GM04503 (cell line): ENCODE measurements around the gene ULBP1.
"Not testable (repeated sequence)": the region's sequence is repeated elsewhere in the genome, so short reads cannot be mapped to it uniquely, and the experiment has no call there.

ENCODE experiments used
- DNase-seq: peaks from one replicate; pipeline ENCODE4 v3.0.0-alpha.2; 2012; ENCODE audit warnings: low read depth

Gene ULBP1

DNA sequence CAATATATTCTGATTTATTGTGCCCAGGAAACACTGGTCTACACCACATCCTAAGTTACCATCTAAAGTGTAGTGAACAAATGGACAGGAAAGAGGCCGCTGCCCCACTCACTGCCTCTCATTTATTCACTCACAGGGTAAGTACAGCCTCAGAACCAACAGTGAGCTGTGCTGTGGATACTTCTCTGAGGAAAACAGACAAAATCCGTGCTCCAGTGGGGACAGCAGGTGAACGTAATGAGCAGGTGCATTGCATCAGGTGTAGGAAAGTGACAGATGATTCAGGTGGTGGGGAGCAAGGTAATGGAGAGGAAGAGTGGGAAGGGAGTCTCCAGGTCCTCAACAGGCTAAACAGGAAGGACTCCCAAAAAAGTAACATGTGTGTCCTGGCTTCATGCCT, 30.3 kb upstream of the ULBP1 start:
- DNase-seq = no peak

DNA sequence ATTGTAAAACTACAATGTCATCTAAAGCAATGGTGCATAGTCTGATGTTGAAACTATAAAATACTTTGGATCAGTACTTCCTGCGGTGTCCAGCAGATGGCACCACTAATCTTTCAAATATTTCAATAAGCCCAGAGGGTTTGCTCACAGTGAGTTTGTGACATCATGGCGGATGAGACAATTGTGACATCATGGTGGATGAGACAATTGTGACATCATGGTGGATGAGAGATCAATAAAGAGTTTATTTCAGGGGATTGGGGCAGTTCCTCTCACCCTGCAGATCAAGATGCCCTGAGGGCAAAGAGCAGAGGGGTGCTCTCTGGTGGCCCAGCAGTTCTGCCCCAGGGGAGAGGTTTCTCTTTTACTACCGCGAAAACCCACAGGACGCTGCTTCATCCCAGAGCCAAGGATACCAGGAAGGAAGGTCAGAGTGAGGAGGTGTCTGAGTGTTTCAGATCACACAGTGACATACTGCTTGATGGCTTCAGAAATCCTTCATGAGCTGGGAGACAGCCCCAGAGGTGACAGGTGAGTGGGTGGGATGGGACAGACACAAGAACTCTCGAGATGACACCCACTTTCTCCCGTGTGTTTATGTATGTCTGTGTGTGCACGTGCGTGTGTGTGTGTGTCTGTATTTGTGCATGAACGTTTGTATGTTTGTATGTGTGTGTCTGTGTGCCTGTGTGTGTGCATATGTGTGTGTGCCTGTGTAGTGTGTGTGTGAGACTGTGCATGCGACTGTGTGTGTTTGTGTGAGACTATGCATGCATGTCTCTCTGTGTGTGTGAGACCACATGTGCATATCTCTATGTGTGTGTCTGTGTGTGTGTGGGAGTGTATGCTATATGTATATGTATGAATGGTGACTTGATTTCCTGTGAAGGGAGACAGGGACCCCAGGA, 29.2 kb upstream of the ULBP1 start:
- no peak for DNase-seq

DNA sequence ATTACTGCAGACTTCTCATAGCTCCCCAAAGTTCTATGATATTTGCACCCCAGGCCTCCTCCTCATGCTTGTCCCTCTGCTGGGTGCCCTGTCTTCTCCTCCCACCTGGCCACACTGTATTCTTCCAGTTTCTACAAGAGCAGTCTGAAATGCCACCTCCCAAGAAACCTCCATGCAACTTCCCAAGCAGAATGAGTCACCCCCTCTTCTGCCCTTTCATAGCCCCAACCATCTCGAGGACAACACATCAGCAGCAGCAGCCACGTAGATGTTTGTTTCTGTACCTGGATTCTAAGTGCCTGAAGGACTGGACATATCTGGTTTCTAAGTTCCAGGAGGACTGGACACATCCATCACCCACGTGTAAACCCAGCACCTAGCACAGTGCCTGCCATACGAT, 28.5 kb upstream of the ULBP1 start:
- no peak for DNase-seq

DNA sequence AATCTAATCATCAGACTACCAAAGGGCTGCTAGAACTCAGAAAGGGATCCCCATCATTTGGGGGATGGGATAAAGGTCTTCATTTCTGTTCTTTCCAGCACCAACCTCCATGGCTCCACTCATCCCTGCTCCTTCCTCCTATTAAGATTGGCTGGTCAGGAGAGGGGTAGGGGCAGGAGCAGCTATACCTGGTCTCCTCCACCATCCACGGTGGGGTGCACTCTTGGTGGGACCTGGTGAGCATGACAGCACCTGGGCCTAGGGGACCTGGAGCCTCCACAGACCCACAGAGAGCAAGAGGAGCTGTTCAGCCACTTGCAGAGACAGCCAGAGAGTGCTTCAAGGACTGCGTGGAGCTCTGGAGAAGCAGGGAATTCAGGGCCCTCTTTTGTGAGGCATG, 28.1 kb upstream of the ULBP1 start:
- no peak for DNase-seq

DNA sequence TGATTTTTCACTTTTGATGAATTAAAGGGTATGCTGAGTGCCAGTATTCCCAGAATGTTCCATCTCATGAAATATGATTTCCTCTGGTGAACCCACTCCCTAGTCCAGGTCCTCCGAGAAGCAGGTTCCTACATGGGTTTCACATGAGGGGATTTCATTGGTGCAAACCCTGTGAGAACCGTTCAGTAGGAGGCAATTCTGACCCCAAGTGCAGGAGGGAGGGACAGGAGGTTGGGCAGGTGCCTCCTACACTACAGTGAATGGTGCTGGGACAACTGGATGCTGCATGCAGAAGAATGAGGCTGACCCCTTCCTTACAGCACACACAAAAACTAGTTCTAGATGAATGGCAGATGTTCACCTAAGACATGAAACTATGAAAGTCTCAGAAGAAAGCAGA, 27.0 kb upstream of the ULBP1 start:
- DNase-seq = no peak

DNA sequence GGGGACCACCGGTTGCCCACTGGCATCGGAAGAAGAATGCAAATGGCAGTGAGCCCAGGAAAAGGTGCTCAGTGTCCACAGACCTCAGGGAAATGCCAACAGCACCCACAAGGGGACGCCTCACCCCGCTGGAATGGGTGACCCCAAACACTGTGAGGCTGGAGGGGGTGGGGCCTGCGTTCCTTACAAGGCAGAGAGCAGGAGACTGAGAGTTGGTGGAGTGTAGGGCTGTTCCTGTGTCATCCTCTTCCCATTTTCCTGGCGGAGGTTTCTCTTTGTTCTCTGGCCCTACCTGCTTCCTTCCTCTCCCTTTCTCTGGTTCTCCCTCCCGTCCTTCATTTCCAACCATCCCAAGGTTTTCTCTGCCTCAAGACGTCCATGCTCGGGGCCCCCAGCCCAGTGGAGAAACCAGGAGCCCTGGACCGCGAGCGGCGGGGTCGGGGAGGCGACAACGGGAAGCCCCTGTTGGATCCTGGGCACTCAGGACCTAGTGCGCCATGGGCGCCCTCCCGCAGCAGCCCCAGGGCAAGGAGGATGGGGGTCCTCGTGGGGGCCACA, 25.7 kb upstream of the ULBP1 start:
- not testable (repeated sequence) for DNase-seq

DNA sequence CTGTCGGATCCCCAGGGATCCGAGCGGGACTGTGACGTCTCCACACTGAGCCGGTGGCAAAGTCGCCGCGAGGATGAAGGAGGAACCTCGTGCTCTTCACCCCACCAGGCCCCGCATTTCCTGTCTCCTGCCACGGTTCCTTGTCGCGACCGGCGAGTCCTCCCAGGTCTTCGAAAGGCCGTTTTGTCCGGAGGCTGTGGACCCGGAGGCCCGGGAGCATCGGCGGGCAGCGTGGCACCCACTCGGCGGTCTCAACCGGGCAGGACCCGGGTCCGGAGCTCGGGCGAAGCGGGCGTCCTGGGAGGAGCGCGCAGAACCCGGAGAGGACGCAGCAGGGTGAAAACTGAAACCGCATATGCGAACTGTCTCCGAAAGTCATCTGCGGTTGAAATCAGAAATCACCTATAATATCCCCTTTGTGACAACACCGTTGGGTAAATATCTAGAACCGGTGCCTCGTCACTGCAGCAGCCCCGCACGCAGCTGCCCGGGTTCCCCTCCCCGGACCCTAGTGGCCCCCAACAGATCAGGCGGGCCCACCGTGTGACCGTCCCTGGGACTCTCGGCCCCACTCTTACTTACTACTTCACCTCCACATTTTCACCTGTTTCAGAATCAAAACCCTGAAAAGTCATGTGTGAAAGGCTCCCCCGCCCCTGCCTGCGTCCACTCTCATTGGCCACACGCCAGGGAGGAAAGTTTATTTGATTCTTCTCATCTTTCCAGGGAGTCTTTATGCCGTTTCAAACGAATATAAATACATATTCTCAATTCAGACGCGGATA, 25.0 kb upstream of the ULBP1 start:
- no peak for DNase-seq

DNA sequence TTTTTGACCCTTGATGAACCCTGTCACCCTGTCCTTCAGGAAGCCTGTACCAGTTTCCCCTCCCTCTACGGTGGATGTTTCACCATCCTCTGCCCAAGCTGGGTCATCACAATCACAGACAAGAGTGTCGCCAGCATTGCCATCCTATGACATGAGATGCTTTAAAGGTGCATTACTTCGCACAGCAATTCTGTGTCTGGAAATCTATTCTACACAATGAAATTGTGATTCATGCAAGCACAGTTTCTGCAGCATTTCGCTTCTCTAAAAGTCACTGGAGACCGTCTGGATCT, 24.4 kb upstream of the ULBP1 start:
- no peak for DNase-seq

DNA sequence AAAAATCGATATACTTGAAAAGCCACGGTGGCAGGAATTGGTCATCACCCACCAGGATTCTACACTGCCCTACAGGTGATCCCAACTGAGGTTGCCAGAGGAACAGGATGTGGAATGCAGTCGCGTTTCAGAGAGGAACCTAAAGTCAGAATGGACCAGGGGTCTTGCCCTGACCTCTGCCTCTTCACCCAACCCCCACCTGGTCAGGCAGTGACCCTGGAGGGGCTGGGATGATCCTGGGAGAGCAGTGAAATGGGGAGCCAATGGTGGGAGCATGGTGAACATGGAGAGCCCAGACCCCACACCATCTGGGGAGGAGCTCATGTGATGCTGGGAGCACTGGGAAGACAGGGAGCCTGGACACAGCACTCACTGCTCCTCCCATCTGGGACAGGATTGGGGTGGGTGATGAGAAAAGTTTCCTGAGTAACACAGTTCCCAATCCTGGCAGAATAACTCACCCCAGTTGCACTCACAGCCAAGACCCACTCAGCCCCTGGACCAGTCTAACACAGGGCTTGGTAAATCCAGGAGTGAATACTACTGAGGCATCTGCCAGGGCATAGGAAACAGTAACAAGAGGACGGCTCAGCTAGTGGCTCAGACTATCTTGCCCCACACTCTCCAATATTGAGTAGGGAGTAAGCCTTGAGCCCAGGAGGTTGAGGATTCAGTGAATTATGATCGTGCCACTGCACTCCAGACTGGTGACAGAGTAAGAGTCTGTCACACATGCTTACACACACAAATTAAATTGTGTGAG, 23.7 kb upstream of the ULBP1 start:
- DNase-seq = no peak

DNA sequence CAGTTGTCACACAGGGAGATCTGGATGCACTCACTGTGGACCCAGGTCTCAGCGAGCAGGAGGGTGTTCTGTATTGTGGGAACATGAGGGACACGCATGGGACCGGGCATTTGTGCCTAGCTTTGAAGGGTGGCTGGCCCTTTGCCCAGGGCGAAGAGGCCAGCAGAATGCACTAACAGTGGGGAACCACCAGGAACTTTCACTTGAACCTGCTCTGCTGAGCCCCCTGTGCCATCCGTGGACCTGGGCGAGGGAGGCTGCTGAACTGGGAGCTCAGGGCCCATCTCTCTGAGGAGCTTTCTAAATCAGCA, 23.1 kb upstream of the ULBP1 start:
- DNase-seq = no peak

DNA sequence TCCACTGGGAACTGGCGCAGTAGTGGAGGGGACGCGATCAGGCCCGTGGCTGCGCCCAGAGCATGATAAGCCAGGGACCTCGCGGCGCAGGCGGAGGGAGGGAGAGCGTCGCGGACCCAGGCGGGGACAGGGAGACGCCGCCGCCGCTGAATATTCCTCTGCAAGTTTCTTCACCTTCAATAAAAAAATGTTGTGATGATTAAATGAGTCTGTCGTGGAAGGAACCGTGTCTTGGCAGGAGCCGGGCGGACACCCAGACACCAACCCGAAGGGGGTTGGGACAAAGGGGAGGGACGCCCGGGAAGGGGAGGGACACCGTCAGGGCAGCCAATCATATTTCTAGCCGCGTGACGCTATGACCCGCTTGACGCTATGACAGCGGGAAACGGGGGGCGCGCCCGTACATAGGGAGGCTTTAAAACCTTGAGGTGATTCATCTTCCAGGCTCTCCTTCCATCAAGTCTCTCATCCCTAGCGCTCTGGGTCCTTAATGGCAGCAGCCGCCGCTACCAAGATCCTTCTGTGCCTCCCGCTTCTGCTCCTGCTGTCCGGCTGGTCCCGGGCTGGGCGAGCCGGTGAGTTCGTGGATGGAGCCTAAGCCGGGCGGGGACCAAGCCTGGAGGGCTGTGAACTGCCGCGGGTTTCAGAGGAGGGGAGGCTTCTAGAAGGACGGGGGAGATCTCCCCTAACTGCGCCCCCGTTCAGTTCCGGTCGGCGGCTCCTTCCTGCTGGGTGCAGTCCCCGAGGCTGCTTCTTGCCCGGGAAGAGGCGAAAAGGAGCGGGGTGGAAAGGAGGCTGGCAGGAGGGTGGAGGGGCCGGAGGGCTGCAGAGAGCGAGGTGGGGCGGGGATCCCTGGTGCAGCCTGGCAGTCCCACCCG, 21.9 kb upstream of the ULBP1 start, which contains the start of gene ULBP2:
ULBP2 (plus strand) TSS at position 432 of the 878 bp plus-strand sequence; CDS start at position 491, 59 bp downstream.
- DNase-seq = peak; percentile 79

DNA sequence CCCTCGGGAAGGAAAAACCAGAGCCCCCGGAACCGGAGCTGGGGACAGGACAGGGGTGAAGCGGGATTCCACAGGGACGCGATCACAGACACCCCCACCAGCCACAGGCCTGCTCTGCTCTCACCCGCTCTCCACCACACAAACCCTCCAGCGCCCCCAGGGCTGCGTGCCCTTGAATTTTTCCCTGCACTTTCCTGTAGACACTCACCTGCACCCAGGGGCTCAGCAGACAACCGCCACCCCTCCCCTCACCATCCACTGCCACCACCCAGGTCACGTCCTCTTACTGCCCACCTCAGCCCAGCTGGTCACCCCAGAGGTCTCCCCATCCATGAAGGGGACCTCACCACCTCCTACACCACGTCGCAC, 21.3 kb upstream of the ULBP1 start:
- DNase-seq = no peak

DNA sequence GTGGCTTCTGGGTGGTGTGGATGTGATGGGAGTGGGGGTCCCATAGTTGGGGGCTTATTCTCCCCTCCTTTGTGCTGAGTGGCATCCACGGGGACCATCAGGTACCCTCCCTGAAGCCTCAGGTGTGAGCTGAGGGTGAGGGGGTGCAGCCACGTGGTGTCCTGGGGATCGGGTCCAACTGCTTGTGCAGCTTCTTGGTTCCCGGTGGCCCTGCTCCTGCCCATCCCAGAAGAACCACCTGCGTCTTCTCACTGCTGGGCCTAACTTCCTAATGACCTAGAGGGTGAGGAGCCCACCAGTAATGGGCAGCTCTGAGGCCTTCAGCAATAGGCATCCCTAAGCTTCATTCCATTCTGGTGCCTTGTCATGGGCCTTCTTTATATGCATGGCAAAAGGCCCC, 20.4 kb upstream of the ULBP1 start:
- DNase-seq = not testable (repeated sequence)

DNA sequence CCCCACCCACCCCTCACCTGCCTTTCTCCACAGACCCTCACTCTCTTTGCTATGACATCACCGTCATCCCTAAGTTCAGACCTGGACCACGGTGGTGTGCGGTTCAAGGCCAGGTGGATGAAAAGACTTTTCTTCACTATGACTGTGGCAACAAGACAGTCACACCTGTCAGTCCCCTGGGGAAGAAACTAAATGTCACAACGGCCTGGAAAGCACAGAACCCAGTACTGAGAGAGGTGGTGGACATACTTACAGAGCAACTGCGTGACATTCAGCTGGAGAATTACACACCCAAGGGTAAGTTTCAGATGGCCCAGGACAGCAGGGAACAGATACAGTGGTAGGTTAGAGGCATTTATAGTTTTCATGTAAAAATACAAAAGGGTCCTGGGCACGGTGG, 18.5 kb upstream of the ULBP1 start:
- not testable (repeated sequence) for DNase-seq

DNA sequence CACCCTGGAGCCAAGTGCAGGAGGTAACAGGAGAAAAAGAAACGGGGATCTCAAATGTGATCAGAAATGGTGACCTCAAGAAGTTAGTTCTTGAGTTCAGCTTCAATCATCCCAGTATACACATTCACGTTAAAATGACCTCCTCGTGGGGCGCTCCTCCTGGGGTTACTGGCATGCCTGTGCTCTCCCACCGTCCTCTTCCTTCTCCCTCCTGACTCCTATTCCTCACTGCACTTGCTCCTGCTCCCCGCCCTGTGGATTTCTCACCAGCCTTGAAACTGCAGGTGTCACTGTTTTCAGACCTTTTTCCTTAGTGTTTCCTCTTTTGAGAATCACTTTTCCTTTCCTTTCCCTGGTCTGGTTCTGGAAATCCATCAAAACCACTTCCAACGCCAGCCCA, 17.1 kb upstream of the ULBP1 start:
- DNase-seq = not testable (repeated sequence)

DNA sequence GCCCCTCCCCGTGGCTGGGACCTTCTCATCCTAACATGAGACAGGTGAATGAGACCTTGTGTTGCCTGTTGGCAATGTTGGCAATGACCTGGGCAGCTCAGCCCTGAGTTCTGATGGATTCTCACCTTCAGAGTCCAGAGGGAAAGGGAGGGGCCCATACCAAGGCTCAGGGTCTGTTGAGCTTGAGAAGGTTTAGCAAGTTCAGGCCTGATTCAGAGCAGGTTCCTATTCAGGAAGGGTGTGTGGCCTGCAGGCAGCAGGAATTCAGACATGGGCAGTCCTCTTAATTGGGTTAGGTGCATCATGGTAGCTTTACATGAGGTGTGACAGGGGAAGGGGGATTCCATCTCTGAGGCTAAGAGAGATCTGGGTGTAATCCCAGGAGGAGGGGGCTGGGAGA, 16.2 kb upstream of the ULBP1 start:
- not testable (repeated sequence) for DNase-seq

DNA sequence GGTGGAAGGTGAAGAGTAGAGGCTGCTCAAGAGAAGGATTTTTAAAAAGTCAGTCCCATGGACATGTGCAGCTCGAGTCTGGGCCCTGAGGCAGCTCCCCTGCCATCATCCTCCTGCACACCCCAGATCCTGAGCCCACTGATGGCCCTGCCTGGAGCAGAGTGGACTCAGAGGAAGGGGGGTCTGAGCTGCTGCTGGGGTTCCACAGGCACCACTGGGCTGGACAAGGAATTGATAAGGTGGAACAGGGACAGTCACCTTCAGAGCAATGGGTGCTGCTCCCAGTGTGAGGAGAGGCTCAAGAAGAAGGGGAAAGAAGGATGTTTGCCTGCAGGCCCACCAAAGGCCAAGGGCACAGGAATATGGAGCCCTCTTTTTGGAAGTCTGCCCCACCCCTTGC, 15.7 kb upstream of the ULBP1 start:
- no peak for DNase-seq

DNA sequence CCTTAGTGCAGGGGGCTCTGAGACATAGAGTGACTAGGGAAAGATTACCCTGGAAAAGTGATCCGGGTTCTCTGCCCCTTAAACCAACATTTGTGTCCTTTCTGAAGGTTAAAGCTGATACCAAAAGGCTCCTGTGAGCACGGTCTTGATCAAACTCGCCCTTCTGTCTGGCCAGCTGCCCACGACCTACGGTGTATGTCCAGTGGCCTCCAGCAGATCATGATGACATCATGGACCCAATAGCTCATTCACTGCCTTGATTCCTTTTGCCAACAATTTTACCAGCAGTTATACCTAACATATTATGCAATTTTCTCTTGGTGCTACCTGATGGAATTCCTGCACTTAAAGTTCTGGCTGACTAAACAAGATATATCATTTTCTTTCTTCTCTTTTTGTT, 15.1 kb upstream of the ULBP1 start:
- no peak for DNase-seq

DNA sequence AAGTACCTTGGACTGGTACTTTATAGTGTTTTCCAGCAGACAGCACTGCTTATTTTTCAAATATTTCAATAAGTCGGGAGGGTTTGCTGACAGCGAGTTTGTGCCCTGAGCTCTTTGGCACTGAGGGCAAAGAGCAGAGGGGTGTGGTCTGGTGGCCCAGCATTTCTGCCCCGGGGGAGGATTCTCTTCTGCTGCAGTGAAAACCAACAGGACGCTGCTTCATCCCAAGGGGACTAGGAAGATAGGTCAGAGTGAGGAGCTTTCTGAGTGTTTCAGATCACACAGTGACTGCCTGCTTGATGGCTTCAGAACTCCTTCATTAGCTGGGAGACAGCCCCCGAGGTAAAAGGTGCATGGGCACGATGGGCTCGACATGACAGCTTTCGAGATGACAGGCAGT, 13.3 kb upstream of the ULBP1 start:
- no peak for DNase-seq

DNA sequence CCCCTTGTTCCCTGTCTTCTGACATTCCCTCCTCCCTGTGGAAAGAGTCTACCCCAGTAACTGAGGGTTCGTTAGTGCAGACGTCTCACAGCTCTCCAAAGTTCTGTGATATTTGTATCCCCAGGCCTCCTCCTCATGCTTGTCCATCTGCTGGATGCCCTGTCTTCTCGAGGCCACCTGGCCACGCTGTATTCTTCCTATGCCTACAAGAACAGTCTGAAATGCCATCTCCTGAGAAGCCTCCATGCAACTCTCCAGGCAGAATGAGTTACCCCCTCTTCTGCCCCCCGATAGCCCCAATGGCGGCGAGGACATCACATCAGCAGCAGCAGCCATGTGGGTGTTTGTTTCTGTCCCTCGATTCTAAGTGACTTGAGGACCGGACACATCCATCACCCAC, 12.6 kb upstream of the ULBP1 start:
- no peak for DNase-seq

DNA sequence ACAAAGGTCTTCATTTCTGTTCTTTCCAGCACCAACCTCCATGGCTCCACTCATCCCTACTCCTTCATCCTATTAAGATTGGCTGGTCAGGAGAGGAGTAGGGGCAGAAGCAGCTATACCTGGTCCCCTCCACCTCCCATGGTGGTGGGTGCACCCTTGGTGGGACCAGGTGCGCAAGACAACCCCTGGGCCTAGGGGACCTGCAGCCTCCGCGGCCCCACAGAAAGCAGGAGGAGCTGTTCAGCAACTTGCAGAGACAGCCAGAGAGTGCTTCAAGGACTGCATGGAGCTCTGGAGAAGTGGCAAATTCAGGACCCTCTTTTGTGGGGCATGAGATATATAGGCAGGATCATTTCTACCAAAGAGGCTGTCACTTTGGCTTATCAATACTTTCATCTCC, 12.1 kb upstream of the ULBP1 start:
- DNase-seq = no peak

DNA sequence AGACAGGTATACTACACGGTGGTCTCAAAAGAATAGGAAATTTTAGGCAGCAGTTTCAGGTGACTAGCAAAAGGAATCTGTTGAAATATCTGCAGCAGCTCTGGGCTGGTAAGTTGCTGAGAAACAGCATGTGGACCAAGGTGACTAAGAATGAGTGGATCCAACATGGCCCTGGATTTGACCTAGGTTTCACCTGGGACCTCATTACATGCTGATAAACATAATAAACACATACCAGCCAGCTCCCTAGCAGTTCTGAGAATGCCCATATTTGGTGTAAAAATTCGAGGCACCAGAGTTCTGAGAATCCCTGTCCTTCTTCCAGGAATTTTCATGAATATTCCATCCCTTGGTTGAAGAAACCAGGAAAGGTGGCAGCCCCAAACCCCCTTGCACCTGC, 10.4 kb upstream of the ULBP1 start:
- DNase-seq = not testable (repeated sequence)
